Osteoblast (primary cell): Measurements from ENCODE around the gene CAMTA1. TPM values are rescaled to one million over a fixed set of nuclear protein-coding genes. Genes with fewer than 3 reads are reported as not detected.

Source experiments
- DNase-seq: peaks from one replicate; pipeline ENCODE4 v3.0.0; 2011; ENCODE audit warnings: low spot score, mixed read lengths; ENCODE audit not compliant: insufficient read length; ENCODE audit errors: missing footprints
- H2AFZ ChIP-seq: 2 replicates; pipeline ENCODE4 v1.6.0; 2011; ENCODE audit warnings: mild to moderate bottlenecking, low read length
- H3K27ac ChIP-seq: 2 replicates; pipeline ENCODE4 v1.5.1; 2011; ENCODE audit warnings: mild to moderate bottlenecking, low read depth, low read length, moderate library complexity
- H3K27me3 ChIP-seq: 2 replicates; pipeline ENCODE4 v1.6.0; 2012; ENCODE audit warnings: mild to moderate bottlenecking, control low read depth, inconsistent platforms, low read length, moderate library complexity; ENCODE audit not compliant: insufficient read depth
- H3K36me3 ChIP-seq: 2 replicates; pipeline ENCODE4 v1.5.1; 2011; ENCODE audit warnings: mild to moderate bottlenecking, low read length, control low read depth, moderate library complexity; ENCODE audit not compliant: insufficient read depth
- H3K4me1 ChIP-seq: 2 replicates; pipeline ENCODE4 v1.5.1; 2011; ENCODE audit warnings: mild to moderate bottlenecking, low read length, control low read depth, moderate library complexity; ENCODE audit not compliant: insufficient read depth
- H3K4me2 ChIP-seq: 2 replicates; pipeline ENCODE4 v1.6.0; 2011; ENCODE audit warnings: mild to moderate bottlenecking, low read length; ENCODE audit not compliant: insufficient read depth
- H3K4me3 ChIP-seq: fragments of 200-600 bp; sonication (generic); 3 replicates; pipeline ENCODE4 v1.5.1; 2012; ENCODE audit warnings: mild to moderate bottlenecking, low read length, inconsistent platforms; ENCODE audit not compliant: insufficient read depth
- H3K79me2 ChIP-seq: 2 replicates; pipeline ENCODE4 v1.6.0; 2012; ENCODE audit warnings: mild to moderate bottlenecking, low read length, control low read depth, inconsistent platforms; ENCODE audit not compliant: insufficient read depth
- H3K9me3 ChIP-seq: 2 replicates; pipeline ENCODE4 v1.5.1; 2011; ENCODE audit warnings: low read depth, low read length, control low read depth
- H4K20me1 ChIP-seq: 2 replicates; pipeline ENCODE4 v1.6.0; 2012; ENCODE audit warnings: mild to moderate bottlenecking, low read length, control low read depth; ENCODE audit not compliant: insufficient read depth
- CTCF ChIP-seq: IDR thresholded peaks from 2 replicates; pipeline ENCODE4 v1.5.1; 2011; ENCODE audit warnings: mild to moderate bottlenecking, low read depth, low read length, moderate library complexity; ENCODE audit errors: extremely low read depth
- total RNA-seq: library from RNA; depleted of rRNA; stranded (reverse); fragments of >200 nt; gene quantifications from 2 replicates; pipeline ENCODE4 v1.2.3, GENCODE V29; 2012

Gene CAMTA1
- total RNA-seq, 1 donor: 47.4 TPM

- Histone ChIP-seq H3K79me2 (no peaks in the 10 kb centered on the region), H3K9me3 (no peaks in the 10 kb centered on the region), H2AFZ (no peak overlapping the region), H3K4me1 (peaks cover 4% of the 10 kb centered on the region), H3K4me2 (no peak overlapping the region), H3K36me3 (no peaks in the 10 kb centered on the region), H4K20me1 (no peaks in the 10 kb centered on the region), H3K27me3 (no peaks in the 10 kb centered on the region), H3K4me3 (no peak overlapping the region), H3K27ac (no peak overlapping the region)
- TF ChIP-seq CTCF: no peak
- no peak for DNase-seq
Observed at GRCh38 chr1:7315946-7316345, 530.7 kb downstream of the CAMTA1 start.

GRCh38 chr1:7317888-7318287, 532.6 kb downstream of the CAMTA1 start:
- no peak overlapping the region for H3K4me2 ChIP-seq
- H4K20me1 ChIP-seq: no peaks in the 10 kb centered on the region
- no peak for TF ChIP-seq CTCF
- H3K36me3 ChIP-seq: no peaks in the 10 kb centered on the region
- no peaks in the 10 kb centered on the region for H3K27me3 ChIP-seq
- no peak for DNase-seq
- no peaks in the 10 kb centered on the region for H3K79me2 ChIP-seq
- H2AFZ ChIP-seq: no peak overlapping the region
- H3K4me1 ChIP-seq: peaks cover 3% of the 10 kb centered on the region
- H3K27ac ChIP-seq: no peak overlapping the region
- no peak overlapping the region for H3K4me3 ChIP-seq
- H3K9me3 ChIP-seq: no peaks in the 10 kb centered on the region

- Histone ChIP-seq H3K4me3 (no peak overlapping the region), H3K4me1 (no peaks in the 10 kb centered on the region), H3K27ac (no peak overlapping the region), H3K36me3 (no peaks in the 10 kb centered on the region), H3K9me3 (no peaks in the 10 kb centered on the region), H4K20me1 (no peaks in the 10 kb centered on the region), H3K79me2 (no peaks in the 10 kb centered on the region), H3K4me2 (no peak overlapping the region), H2AFZ (no peak overlapping the region), H3K27me3 (no peaks in the 10 kb centered on the region)
- no peak for TF ChIP-seq CTCF
- no peak for DNase-seq
Observed at GRCh38 chr1:7319196-7319595, 533.9 kb downstream of the CAMTA1 start.

DNA sequence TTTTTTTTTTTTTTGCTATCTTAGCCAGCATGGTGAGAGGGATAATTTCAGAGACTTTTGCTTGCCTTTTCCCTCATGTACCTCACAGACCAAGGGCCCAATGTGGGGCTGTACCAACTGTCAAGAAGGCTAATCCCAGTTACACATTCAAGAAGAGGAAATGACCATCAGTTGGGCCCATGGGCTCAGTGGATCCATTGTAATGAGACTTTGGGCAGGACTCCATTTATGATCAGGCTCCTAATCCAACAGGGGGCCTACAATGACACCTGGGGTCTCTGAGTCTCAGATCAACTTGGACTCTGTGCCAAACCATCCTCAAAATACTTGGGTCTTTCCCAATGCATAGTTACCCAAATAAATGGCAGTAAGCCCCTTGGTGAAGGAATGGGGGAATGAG, 535.4 kb downstream of the CAMTA1 start:
- no peak for DNase-seq
- H3K79me2 ChIP-seq: no peaks in the 10 kb centered on the region
- H3K4me2 ChIP-seq: no peak overlapping the region
- H3K27ac ChIP-seq: no peak overlapping the region
- no peak for TF ChIP-seq CTCF
- H3K4me1 ChIP-seq: no peaks in the 10 kb centered on the region
- H3K27me3 ChIP-seq: no peaks in the 10 kb centered on the region
- H3K9me3 ChIP-seq: no peaks in the 10 kb centered on the region
- H4K20me1 ChIP-seq: no peaks in the 10 kb centered on the region
- no peak overlapping the region for H2AFZ ChIP-seq
- H3K36me3 ChIP-seq: no peaks in the 10 kb centered on the region
- H3K4me3 ChIP-seq: no peak overlapping the region
